Loucy (cell line): ENCODE data around the gene POLR2B.

Experiments used
- H2AFZ ChIP-seq: fragments of 200-600 bp; sonication (generic); 2 replicates; pipeline ENCODE4 v1.6.0; 2016; ENCODE audit warnings: antibody characterized with exemption, mild to moderate bottlenecking, low read length, moderate library complexity
- H3F3A ChIP-seq: fragments of 200-600 bp; 2 replicates; pipeline ENCODE4 v1.6.0; 2016; ENCODE audit warnings: antibody characterized with exemption, low read depth, mild to moderate bottlenecking
- H3K27me3 ChIP-seq: fragments of 200-600 bp; sonication (generic); 2 replicates; pipeline ENCODE4 v1.6.1; 2014; ENCODE audit warnings: low read length, mild to moderate bottlenecking; ENCODE audit not compliant: insufficient read depth, poor library complexity, severe bottlenecking
- H3K36me3 ChIP-seq: fragments of 200-600 bp; sonication (generic); 2 replicates; pipeline ENCODE4 v1.6.1; 2016; ENCODE audit warnings: low read length; ENCODE audit not compliant: insufficient read depth
- H3K4me1 ChIP-seq: fragments of 200-600 bp; sonication (generic); 2 replicates; pipeline ENCODE4 v1.5.1; 2014; ENCODE audit warnings: low read length, mild to moderate bottlenecking; ENCODE audit not compliant: insufficient read depth, poor library complexity, severe bottlenecking
- H3K4me2 ChIP-seq: fragments of 200-600 bp; sonication (generic); 2 replicates; pipeline ENCODE4 v1.6.0; 2014; ENCODE audit warnings: antibody characterized with exemption, low read length, low read depth, mild to moderate bottlenecking; ENCODE audit not compliant: poor library complexity, severe bottlenecking
- H3K4me3 ChIP-seq: fragments of 200-600 bp; sonication (generic); 2 replicates; pipeline ENCODE4 v1.5.1; 2014; ENCODE audit warnings: low read length, mild to moderate bottlenecking, mixed read lengths; ENCODE audit not compliant: poor library complexity, severe bottlenecking
- H3K79me2 ChIP-seq: fragments of 200-600 bp; sonication (generic); 2 replicates; pipeline ENCODE4 v1.6.1; 2014; ENCODE audit warnings: low read length; ENCODE audit not compliant: insufficient read depth
- H3K9ac ChIP-seq: fragments of 200-600 bp; sonication (generic); 2 replicates; pipeline ENCODE4 v1.6.0; 2014; ENCODE audit warnings: mild to moderate bottlenecking, low read depth, low read length, moderate library complexity; ENCODE audit not compliant: poor library complexity, severe bottlenecking
- H3K9me2 ChIP-seq: fragments of 200-600 bp; sonication (generic); replicated peaks from 2 replicates; pipeline ENCODE4 v1.6.1; 2016; ENCODE audit warnings: low read depth, low read length, mixed read lengths
- H3K9me3 ChIP-seq: fragments of 200-600 bp; sonication (generic); 2 replicates; pipeline ENCODE4 v1.6.1; 2014; ENCODE audit warnings: mild to moderate bottlenecking, antibody characterized with exemption, low read length, low read depth; ENCODE audit not compliant: insufficient read depth
- H4K20me1 ChIP-seq: fragments of 200-600 bp; sonication (generic); 2 replicates; pipeline ENCODE4 v1.6.0; 2014; ENCODE audit warnings: antibody characterized with exemption, low read length, mild to moderate bottlenecking; ENCODE audit not compliant: insufficient read depth, poor library complexity, severe bottlenecking
- CTCF ChIP-seq: fragments of 200-600 bp; sonication (generic); conservative IDR thresholded peaks from 2 replicates; pipeline ENCODE4 v1.5.1; 2014; ENCODE audit warnings: mild to moderate bottlenecking, antibody characterized with exemption, low read length
- EZH2phosphoT487 ChIP-seq: fragments of 200-600 bp; IDR thresholded peaks from 2 replicates; pipeline ENCODE4 v1.6.1; 2018; ENCODE audit warnings: antibody characterized with exemption, mild to moderate bottlenecking, moderate library complexity, borderline replicate concordance

POLR2B gene

GRCh38 chr4:57037982-57038604 lies 59.4 kb downstream of the POLR2B start:
- no peak overlapping the region for H3K4me2 ChIP-seq
- peak; percentile 98 for TF ChIP-seq CTCF
- no peak for TF ChIP-seq EZH2phosphoT487

GRCh38 chr4:57039345-57039744 lies 60.6 kb downstream of the POLR2B start:
- Histone ChIP-seq H2AFZ (no peak overlapping the region), H3K4me3 (no peak overlapping the region), H3K9me2 (no peaks in the 10 kb centered on the region), H3F3A (no peaks in the 10 kb centered on the region), H3K79me2 (no peaks in the 10 kb centered on the region), H3K36me3 (no peaks in the 10 kb centered on the region), H3K4me2 (no peak overlapping the region), H3K27me3 (no peaks in the 10 kb centered on the region), H3K9ac (no peak overlapping the region), H3K9me3 (no peaks in the 10 kb centered on the region), H4K20me1 (no peaks in the 10 kb centered on the region), H3K4me1 (peaks cover 31% of the 10 kb centered on the region)
- TF ChIP-seq CTCF (no peak), EZH2phosphoT487 (no peak)

More at GRCh38 chr4:57037982-57038604, 59.4 kb downstream of the POLR2B start:
- Histone ChIP-seq H4K20me1 (no peaks in the 10 kb centered on the region), H3K27me3 (no peaks in the 10 kb centered on the region), H3K36me3 (peaks cover 5% of the 10 kb centered on the region; the same call in 1 of the 2 replicates), H3K4me1 (peaks cover 20% of the 10 kb centered on the region), H3K9me2 (no peaks in the 10 kb centered on the region), H3K9me3 (no peaks in the 10 kb centered on the region), H3K4me3 (no peak overlapping the region), H2AFZ (no peak overlapping the region), H3K79me2 (no peaks in the 10 kb centered on the region), H3F3A (no peaks in the 10 kb centered on the region), H3K9ac (no peak overlapping the region)

GRCh38 chr4:57040510-57040909 lies 61.8 kb downstream of the POLR2B start:
- Histone ChIP-seq H3K36me3 (no peaks in the 10 kb centered on the region), H2AFZ (no peak overlapping the region), H3K9me2 (no peaks in the 10 kb centered on the region), H4K20me1 (no peaks in the 10 kb centered on the region), H3F3A (no peaks in the 10 kb centered on the region), H3K9me3 (no peaks in the 10 kb centered on the region), H3K9ac (no peak overlapping the region), H3K79me2 (no peaks in the 10 kb centered on the region), H3K4me3 (no peak overlapping the region), H3K4me2 (no peak overlapping the region), H3K4me1 (peaks cover 31% of the 10 kb centered on the region), H3K27me3 (no peaks in the 10 kb centered on the region)
- no peak for TF ChIP-seq CTCF
